ENCODE results near the gene MCU.
"Not testable (repeated sequence)": the region's sequence is repeated elsewhere in the genome, so short reads cannot be mapped to it uniquely, and the experiment has no call there.

Gene MCU

GRCh38 chr10:72687035-72687434, 4.9 kb upstream of the MCU start:
- DNase-seq, result no peak

- no peak for DNase-seq
Observed at GRCh38 chr10:72688208-72688651, 3.7 kb upstream of the MCU start.

- DNase-seq, result no peak
Observed at GRCh38 chr10:72689660-72690059, 2.3 kb upstream of the MCU start.

GRCh38 chr10:72690071-72690755, 1.7 kb upstream of the MCU start:
- no peak for DNase-seq

GRCh38 chr10:72691470-72691862, 477 bp upstream of the MCU start:
- DNase-seq, result no peak

- DNase-seq, result peak; percentile 81
Observed at GRCh38 chr10:72692744-72692993, 726 bp downstream of the MCU start.

- DNase-seq, result no peak
Observed at GRCh38 chr10:72692994-72693781, 1.2 kb downstream of the MCU start.

- DNase-seq, result no peak
Observed at GRCh38 chr10:72694476-72695369, 2.8 kb downstream of the MCU start.

- no peak for DNase-seq
Observed at GRCh38 chr10:72695496-72695895, 3.6 kb downstream of the MCU start.

- no peak for DNase-seq
Observed at GRCh38 chr10:72697716-72698115, 5.8 kb downstream of the MCU start.

GRCh38 chr10:72702465-72702864, 10.5 kb downstream of the MCU start:
- not testable (repeated sequence) for DNase-seq

GRCh38 chr10:72702868-72703581, 11.1 kb downstream of the MCU start:
- no peak for DNase-seq

- no peak for DNase-seq
Observed at GRCh38 chr10:72704117-72704516, 12.2 kb downstream of the MCU start.

- DNase-seq, result no peak
Observed at GRCh38 chr10:72709041-72709440, 17.1 kb downstream of the MCU start.

GRCh38 chr10:72712136-72712535, 20.2 kb downstream of the MCU start:
- DNase-seq, result no peak

- no peak for DNase-seq
Observed at GRCh38 chr10:72719941-72720592, 28.1 kb downstream of the MCU start.

- no peak for DNase-seq
Observed at GRCh38 chr10:72720814-72721660, 29.1 kb downstream of the MCU start.

GRCh38 chr10:72727130-72727529, 35.2 kb downstream of the MCU start:
- DNase-seq, result no peak

- DNase-seq, result no peak
Observed at GRCh38 chr10:72728462-72728861, 36.5 kb downstream of the MCU start.

- no peak for DNase-seq
Observed at GRCh38 chr10:72729528-72729927, 37.6 kb downstream of the MCU start.

GRCh38 chr10:72730479-72730878, 38.5 kb downstream of the MCU start:
- no peak for DNase-seq

Data from retina (tissue), 1 donor.